ENCODE measurements around the gene TMEM108. TPM values are rescaled to one million over a fixed set of nuclear protein-coding genes. Genes with fewer than 3 reads are reported as not detected.

TMEM108 gene
- total RNA-seq, 1 experiment from 2014 or later: not detected

DNA sequence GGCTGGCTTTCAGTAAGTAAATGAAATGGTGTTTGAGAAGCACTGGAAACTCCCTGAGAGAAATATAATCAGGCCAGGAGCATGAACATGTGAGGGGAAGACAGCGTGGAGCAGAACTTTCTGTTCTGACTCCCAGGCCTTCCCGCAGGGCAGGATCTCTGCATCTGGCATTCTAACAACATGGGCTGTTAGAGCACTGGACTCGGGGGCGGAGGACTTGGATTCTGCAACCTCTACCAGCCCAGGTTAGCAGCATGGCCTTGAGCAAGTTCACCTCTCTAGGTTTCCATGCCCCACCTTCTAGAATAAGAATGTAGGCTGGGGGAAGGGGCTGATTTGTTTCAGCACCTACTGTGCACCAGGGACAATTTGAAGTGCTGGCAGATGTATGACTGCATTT lies 349.1 kb downstream of the TMEM108 start:
- ChIA-PET CTCF (interaction anchor here (1.0 to 3.0 kb wide), 2 partner anchors 48 to 656 kb away, joined by 3 to 9 read pairs; no protein-coding TSS in a partner anchor), POLR2A (no interaction called here), RAD21 (ENCODE audit: low non-redundant PET in 1 of 2, low total read pairs in 2 of 2, uncharacterized antibody in 2 of 2, unreplicated experiment in 2 of 2) (no interaction called here)
- H3K4me1 ChIP-seq (ENCODE audit: control insufficient read depth in 1 of 2, insufficient read depth in 2 of 2, low read length in 2 of 2): peaks cover 6 to 16% of the 10 kb centered on the region in 2 experiments
- DNase-seq (ENCODE audit: low read depth, low spot score): no peak
- no peaks in the 10 kb centered on the region for H3K9me3 ChIP-seq (ENCODE audit: control insufficient read depth in 1 of 2, insufficient read depth in 1 of 2, low read depth in 1 of 2, low read length in 2 of 2)
- peaks cover 36% of the 10 kb centered on the region for H3K27me3 ChIP-seq (ENCODE audit: insufficient read depth, low read length)
- no TSS peak for BruUV-seq (replicated peaks)
- intact Hi-C loops (cut with micrococcal nuclease): loop anchor here (10.0 kb wide), 3 partner anchors 583 to 1033 kb away; no protein-coding TSS in a partner anchor
- no peak overlapping the region for H3K4me2 ChIP-seq (ENCODE audit: low read length)
- no peaks in the 10 kb centered on the region for H3K79me2 ChIP-seq (ENCODE audit: insufficient read depth, low read length)
- no peak overlapping the region for H3K9ac ChIP-seq (ENCODE audit: low read length)
- no peaks in the 10 kb centered on the region for H3K36me3 ChIP-seq (ENCODE audit: control insufficient read depth in 1 of 2, insufficient read depth in 2 of 2, low read length in 2 of 2)
- H2AFZ ChIP-seq (ENCODE audit: low read depth, low read length, poor library complexity, severe bottlenecking): no peak overlapping the region
- TF ChIP-seq TCF7L2 (IDR thresholded peaks at IDR 0.05; ENCODE audit: borderline replicate concordance, extremely low read depth, insufficient read depth, insufficient read length) (no peak), ZBTB33 (IDR thresholded peaks at IDR 0.05; ENCODE audit: extremely low read depth, insufficient replicate concordance, low read length) (no peak), REST (IDR thresholded peaks at IDR 0.05; ENCODE audit: low read depth) (no peak), ATF3 (IDR thresholded peaks at IDR 0.05) (no peak)
- H3K9me2 ChIP-seq (ENCODE audit: insufficient read depth): no peaks in the 10 kb centered on the region
- no peak overlapping the region for H3K4me3 ChIP-seq (replicated peaks in 1 of 2; ENCODE audit: low read depth in 1 of 2, low read length in 2 of 2)
- H4K20me1 ChIP-seq (ENCODE audit: insufficient read depth): no peaks in the 10 kb centered on the region
- H3K27ac ChIP-seq (ENCODE audit: low read depth, low read length): no peak overlapping the region
- ATAC-seq: no peak
